GM21528 (cell line): ENCODE measurements around the gene NTNG2.
"Not testable (repeated sequence)": the region's sequence is repeated elsewhere in the genome, so short reads cannot be mapped to it uniquely, and the experiment has no call there.

Experiments used
- ATAC-seq: cut with Tn5 transposase; IDR thresholded peaks from one replicate; pipeline ENCODE4 v1.9.1; 2021; ENCODE audit warnings: mild to moderate bottlenecking, moderate library complexity; ENCODE audit not compliant: unreplicated experiment, low FRiP score

NTNG2 gene, protein sequence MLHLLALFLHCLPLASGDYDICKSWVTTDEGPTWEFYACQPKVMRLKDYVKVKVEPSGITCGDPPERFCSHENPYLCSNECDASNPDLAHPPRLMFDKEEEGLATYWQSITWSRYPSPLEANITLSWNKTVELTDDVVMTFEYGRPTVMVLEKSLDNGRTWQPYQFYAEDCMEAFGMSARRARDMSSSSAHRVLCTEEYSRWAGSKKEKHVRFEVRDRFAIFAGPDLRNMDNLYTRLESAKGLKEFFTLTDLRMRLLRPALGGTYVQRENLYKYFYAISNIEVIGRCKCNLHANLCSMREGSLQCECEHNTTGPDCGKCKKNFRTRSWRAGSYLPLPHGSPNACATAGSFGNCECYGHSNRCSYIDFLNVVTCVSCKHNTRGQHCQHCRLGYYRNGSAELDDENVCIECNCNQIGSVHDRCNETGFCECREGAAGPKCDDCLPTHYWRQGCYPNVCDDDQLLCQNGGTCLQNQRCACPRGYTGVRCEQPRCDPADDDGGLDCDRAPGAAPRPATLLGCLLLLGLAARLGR

DNA sequence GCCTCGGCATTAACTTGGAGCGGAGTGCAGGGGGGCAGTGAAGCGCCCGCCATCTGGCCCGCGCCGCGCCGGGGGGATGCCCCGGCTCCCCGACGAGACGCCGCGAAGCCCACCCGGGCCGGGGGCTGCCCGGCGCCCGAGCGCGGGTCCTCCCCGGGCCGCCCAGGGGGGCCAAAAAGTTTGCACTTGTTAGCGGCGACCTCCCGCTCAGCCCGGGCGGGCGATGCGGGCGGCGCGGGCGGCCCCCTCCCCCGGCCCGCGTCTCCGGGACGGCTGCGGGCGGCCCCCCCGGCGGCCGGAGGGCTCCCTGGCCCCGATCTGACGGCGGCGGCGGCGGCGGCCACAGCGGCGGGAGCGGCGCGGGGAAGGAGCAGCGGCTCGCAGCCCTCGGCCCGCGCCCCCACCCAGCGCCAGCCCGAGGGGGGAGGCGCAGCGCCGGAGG, at the start of gene NTNG2:
Gene NTNG2, plus strand, starts transcription at position 316 of the 442 bp plus-strand sequence. CDS start 4,774 bp downstream, outside the sequence.
- ATAC-seq: no peak

DNA sequence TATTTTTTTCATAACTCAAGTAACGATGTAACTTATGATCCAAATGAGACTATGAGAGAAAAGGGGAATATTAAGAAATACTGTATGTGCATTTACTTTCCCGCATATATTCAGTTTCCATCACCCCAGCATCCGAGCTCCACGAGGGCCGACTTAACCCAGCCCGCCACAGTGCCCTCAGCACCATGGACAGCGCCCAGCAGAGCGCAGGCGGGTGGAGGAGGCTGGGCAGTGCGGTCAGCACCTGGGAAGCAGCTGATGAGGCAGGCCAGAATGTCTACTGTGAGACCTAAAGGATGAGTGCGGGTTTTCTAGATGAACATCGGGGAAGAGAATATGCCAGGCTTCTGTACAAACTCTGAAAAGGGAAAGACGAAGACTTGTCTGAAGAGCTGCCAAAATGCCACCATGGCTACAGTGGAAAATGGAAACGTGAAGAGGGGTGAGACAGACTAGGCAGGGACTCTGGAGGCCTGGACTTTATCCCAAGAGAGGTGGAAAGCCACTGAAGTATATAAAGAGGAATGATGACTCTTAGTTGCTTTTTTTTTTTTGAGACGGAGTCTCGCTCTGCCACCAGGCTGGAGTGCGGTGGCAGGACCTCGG, 47.7 kb upstream of the NTNG2 start:
- ATAC-seq: no peak

DNA sequence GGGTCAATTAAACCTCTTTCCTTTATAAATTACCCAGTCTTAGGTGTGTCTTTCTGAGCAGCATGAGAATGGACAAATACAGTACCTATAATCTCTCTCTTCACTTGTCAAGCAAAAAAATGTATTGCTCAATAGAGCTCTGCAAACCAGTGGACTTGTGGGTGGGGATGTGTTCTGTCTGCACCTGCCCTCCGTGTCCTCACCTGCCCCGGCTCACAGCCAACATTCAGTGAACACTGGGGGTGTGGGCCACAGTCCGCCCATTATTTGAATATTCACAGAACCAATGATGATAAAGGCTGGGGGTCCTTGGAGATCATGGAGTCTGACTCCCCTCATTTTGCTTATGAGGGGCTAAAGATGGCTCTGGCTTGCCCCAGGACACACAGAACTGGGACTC, 45.3 kb upstream of the NTNG2 start:
- no peak for ATAC-seq

DNA sequence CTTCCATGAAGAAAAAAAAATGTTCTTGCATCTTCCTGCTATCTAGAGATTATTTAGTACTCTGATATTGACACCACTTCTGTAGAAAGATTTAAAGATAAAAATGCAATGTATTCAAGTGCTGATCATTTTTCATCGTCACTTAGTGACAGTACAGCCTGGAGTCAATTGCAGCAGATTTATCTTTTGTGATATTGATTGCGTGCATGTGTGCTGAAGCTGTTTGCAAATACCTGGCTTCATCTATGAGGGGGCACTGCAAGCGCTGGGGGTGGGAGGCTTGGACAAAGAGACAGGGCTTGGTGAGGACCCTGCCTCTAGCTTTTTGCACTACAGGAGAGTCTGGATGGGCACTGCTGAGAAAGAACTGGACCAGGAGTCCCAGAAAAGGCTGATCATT, 44.2 kb upstream of the NTNG2 start:
- no peak for ATAC-seq

DNA sequence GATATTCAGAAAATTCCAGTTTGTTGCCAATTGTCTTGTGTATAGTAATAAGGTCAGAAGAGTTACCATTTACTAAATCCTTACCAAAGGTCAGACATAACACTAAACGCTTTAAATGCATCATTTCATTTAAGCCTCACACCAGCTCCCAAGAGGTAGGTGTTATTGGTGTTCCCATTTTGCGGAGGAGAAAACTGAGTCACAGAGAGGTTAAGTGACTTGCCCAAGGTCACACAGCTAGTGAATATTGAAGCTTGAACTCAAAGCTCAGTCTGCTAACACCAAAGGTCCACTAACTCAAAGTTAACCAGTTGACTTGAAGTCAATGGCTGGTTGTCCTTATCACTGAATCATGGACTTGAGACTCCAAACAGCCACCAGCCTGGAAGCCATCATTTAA, 40.8 kb upstream of the NTNG2 start:
- no peak for ATAC-seq

DNA sequence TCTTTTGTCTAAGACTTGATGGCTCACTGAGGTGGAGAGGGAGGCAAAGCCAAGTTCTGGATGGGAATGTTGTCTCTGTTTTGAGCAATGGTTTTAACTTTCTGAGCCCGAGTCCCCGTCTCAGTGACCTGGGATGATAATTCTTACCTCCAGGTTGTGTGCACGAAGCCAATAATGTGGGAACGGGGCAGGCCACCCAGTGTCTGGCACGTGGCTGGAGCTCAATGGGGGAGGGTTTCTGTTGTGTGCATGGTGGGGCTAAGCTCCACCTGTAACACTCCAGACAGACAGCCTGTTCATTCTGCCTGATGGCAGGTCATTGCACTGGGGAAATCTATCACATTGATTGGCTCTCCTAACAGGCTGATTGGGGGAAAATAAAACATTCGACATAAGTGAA, 37.1 kb upstream of the NTNG2 start:
- no peak for ATAC-seq

DNA sequence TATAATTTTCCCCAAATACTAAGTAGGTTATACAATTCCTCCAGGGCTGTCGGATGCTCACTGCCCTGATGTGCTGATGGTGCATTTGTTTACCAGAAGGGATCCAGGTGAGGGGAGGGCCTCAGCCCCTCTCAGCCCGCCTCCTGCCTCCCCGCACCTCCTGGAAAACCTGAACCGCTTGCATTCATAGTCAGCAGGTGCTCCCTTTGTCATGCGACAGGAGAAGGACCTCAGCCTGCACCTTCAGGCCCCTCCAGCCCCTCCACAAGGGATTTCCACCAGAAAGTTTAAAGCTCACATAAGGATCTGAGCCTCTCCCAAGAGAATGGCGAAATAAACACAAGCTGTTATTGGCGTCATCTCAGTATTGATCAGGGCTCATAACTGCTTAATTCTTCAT, 36.5 kb upstream of the NTNG2 start:
- no peak for ATAC-seq

DNA sequence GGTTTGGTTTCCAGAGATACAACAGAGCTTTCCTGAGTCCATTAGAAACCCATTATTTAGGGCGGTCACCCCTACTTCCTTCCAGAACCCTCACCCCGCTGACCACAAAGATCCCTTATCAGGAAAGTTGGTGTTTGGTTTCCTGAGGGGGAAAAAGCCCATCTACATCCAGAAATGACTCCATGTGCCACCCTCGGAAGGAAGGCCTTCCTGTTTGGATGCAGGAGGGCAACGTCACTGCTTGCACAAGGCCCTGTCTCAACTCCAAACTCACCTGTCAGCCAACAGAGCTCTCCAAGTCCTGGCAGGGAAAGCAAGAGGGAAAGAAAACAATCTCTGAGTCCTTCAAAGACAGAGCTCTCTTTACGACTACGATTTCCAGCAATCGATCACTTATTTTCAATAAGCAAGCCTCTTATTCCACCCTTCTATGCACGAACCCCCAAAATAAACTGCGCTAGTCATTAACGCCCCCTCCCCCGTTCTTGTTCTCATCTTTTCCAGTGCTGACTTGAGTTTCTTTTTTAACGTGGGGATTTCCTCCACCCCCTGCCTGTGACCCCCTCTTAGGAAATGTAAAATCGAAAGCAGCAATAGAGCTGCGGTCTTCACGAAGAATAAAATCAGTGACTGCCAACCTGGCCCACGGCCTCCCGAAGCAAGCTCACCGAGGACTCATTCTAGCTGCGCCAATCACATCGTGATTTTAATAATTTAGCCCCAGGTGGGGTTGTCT, 35.7 kb upstream of the NTNG2 start:
- no peak for ATAC-seq

DNA sequence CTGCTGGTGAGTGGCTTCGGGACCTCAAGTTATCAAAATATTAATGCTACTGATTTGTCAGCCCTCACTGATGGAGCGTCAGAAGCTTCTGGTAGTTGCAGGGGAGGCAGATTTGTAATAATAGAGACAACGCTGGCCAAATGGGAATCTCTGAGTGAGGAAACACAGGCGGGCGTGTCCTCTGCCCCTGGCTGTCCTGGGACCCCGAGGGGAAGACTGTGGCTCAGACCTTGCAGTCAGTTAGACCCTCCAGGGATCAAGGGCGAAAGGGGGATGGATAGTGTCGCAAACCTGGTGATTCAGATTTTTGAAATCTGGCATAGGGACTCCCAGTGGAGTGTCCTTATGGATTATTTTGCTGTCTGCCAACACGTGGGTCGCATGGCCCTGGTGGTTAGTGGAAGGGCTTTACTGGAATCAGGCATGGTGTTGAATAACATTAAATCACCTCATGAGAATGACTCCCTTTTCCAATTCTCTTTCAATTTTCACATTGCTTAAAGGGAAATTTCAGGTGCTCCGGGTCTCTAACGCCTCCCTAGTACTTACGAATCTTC, 35.1 kb upstream of the NTNG2 start:
- no peak for ATAC-seq

DNA sequence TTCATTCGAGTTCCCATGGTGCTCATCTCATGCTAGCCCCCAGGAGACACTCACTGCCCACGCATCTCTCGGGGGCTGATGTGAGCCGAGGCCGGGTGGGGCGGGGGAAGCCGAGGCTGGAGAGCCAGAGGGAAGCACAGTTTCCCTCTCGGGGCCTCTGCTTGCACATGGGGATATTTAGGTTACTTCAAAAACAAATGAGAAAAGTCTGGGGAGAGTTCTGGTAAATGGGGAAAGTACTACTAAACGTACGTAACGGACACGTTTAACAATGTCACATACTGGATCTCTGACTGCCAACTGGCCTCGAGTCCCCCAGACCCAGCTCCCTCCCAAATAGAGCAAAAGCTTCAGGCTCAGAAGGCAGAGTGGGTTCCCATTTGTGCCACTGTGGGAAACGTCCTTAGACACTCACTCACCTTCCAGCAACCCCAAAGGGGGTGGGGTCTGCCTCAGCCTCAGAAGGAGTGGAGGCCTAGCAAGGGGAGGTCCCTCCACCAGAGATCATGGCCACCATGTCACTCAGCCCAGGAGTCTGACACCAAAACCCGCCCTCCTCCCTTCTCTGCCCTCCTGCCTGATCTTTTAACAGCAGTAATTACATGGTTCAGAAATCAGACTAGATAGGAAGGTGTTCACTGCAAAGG, 33.8 kb upstream of the NTNG2 start:
- no peak for ATAC-seq

DNA sequence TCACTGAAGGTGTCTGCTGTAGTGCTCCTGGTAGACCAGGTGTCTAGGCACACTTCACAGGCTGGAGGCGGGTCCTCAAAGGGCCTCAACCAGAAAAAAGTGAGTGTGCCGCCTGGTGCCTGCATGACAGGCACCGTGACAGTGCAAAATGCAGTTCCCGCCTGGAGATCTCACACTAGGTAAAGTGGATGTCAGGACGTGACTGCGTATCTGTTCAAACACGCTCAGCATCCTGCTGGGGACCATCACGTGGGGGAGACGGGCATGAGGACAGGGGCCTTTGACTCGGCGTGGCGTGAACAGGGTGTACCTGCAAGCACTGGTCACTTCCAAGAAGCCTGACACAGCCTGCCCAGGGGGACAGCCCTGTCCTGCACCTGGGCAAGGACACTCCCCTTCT, 32.3 kb upstream of the NTNG2 start:
- no peak for ATAC-seq

DNA sequence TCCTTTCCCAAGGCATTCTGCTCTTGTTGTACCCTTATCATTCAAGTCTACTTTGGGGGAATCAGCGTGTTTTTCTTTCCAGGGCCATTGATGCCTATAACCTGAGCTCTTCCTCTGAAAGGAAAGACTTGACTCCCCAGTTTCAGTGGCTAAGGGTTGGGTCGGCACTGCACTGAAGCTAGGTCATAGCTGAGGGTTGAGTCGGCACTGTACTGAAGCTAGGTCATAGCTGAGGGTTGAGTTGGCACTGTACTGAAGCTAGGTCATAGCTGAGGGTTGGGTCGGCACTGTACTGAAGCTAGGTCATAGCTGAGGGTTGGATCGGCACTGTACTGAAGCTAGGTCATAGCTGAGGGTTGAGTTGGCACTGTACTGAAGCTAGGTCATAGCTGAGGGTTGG, 27.8 kb upstream of the NTNG2 start:
- ATAC-seq: not testable (repeated sequence)

DNA sequence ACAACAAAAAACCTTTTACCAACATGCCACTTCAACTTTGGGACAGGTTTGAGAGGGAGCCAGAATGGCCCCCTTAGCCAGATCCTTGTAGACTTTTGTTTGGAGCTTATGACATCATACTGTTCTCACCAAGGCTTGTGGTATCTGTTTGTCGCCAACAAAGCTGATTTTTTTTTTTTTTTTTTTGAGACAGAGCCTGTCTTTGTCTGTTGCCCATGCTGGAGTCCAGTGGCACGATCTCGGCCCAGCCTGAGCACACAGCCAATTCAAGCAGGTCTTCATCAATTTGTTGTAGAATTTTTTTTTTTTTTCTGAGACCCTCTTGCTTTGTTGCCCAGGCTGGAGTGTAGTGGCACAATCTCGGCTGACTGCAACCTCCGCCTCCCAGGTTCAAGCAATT, 26.4 kb upstream of the NTNG2 start:
- ATAC-seq: no peak

DNA sequence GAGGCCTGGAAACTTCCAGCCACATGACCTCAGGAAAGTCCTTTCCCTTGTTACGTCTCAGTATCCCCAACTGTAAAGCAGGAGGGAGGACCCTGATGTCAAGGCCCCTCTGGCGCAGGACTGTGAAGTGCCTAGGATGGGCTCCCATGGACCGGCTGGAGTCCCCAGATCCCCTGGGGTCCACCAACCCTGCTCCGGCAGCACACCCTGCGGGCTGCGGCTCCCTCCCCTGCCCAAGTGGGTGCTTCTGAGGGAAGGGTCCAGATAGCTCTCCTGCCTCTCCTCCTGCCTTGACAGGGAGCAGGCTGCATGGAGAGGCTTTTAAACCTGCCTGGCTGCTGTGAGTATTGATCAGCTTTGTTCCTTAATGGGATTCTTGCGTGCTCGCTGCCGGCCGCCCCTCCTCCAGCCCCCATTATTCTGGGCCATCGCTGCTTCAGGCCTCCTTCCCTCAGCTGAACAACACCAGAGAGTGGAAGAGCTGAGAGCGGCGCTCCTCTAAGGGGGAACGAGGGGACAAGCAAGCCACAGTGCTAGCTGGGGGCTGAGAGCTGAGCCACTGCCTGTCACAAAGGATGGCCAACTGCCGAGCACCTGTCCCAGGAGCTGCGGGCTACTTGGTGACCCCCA, 25.6 kb upstream of the NTNG2 start:
- ATAC-seq: no peak

DNA sequence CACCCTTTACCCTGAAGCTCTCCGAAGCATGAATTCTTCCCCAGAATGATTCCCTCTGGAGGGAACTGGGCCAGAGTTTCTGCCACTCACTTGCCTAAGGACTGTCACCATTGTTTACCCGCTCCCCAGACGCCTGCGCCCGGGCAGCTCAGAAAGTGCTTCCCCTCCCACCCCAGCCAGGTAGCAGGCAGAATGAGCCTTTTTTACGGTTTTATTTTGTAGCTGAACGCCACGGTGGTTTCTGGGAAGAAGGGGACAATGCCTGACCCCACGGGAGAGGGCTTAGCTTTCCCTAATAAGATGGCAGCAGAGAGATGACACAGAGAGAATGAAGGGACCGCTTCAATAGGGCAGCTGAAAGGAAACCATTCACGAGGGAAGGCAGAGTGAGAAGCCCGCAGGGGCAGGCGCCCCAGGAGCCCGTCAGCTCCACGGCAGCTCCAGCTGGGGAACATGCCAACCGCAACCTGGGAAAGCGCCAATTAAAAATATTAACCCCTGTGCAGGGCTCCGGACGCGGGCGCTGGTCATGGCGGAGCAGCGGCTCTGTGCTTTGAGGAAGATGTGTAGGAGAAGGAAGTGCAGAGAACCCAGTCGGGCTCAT, 20.4 kb upstream of the NTNG2 start:
- ATAC-seq: no peak

DNA sequence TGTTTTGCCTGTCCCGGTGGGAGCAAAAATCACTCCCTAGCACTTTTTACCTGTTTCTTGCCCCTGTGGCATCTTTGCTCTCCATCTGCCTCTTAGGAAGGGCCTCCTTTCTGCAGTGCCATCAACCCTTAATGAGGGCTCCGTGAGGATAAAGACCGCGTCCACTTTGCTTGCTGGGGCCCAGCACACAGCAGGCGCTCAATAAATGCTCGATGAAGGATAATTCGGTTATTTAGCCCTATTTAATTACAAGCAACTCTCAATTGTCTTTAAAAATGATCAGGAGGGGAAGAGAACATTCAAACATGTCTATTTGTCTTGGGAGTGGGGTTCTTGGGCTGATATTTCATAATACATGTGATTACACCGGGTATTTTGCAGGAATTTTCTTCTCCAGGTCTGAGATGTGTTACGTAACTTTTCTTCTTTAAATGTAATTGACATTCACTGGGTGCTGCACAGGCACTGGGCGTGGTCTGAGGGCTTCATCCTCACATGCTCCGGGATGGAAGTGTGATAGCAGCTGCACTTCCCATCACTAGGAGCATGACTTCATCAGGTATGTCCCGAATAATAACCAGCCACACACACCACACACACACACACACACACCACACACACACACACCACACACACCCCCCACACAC, 19.8 kb upstream of the NTNG2 start:
- ATAC-seq: no peak

DNA sequence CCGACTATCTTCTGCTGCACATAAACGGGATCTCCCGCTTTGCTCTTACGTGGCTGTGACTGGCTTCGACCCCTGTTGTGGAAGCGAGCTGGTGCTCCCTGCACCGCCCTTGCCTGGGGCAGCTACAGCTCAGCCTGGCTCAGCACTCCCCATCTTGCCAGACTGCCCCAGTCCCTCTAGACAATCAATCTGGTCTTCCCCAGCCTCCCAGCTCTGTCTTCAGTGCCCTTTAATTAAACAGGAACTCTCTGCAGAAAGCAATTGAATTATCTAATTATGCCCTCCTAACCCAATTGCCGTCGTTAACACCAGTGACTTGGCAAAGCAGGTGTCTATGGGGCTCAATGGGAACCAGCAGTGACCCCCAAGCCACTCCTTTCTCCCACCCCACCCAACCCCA, 18.9 kb upstream of the NTNG2 start:
- no peak for ATAC-seq

DNA sequence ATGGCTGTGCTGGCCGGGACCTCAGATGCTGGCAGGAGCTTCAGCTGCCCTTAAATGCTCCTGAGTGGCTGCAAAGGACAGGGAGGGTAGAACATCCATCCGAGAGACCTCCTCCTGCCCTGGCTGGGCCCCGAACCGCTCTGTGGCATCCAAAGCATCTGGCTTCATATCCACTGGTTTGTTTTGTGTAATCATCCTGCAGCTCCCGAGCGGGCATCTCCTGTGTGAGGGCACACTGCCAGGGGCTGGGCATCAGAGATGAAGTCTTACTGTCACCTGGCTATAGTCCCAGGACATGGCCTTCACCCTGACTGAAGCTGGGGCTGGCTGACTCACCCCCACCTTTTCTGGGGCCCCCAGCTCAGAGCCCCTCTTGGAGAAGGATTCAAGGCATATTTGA, 18.5 kb upstream of the NTNG2 start:
- no peak for ATAC-seq

DNA sequence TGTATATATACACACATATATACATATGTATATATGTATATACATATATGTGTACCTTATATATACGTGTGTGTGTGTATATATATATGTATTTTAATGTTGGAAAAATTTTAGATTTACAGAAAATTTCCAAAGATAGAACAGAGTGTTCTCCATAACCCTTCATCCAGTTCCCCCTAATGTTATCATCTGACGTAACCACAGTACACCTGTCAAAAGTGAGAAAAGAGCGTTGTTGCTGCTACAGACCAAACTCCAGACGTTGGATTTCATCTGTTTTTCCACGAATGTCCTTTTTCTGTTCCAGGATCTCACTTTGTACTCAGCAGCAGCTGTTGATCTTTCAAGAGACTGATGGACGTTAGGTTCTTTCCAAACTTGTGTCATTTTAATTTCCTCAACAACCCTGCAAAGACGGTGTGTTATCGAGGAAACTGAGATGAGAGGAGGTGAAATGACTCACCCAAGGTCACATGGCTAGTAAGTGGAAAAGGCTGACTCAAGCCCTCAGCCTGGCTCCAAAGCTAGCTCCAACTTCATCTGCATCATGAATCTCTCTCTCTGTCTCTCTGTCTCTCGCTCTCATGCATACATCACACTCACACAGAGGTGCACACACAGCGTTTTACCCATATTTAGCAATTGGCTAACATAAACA, 17.0 kb upstream of the NTNG2 start:
- no peak for ATAC-seq
